ENCODE results near the gene STARD3NL. TPM values are rescaled to one million over a fixed set of nuclear protein-coding genes. Genes with fewer than 3 reads are reported as not detected.

STARD3NL gene
- total RNA-seq, 1 donor from 2014 or later, result 104 TPM

- FAIRE-seq (no peak), DNase-seq (ENCODE audit: low spot score in 2 of 2) (no peak)
Observed at GRCh38 chr7:38181111-38181510, 3.1 kb downstream of the STARD3NL start.

GRCh38 chr7:38182450-38182849 is 4.4 kb downstream of the STARD3NL start:
- FAIRE-seq (no peak), DNase-seq (ENCODE audit: low spot score in 2 of 2) (no peak)

- no peak for FAIRE-seq
- DNase-seq (ENCODE audit: low spot score in 2 of 2), result no peak
Observed at GRCh38 chr7:38185395-38186307, 7.6 kb downstream of the STARD3NL start.

- DNase-seq (ENCODE audit: low spot score in 2 of 2) (no peak), FAIRE-seq (no peak)
Observed at GRCh38 chr7:38186593-38187314, 8.7 kb downstream of the STARD3NL start.

- no peak for DNase-seq (ENCODE audit: low spot score in 2 of 2)
- no peak for FAIRE-seq
Observed at GRCh38 chr7:38187794-38188440, 9.9 kb downstream of the STARD3NL start.

- FAIRE-seq, result no peak
- no peak for DNase-seq (ENCODE audit: low spot score in 2 of 2)
Observed at GRCh38 chr7:38189231-38189938, 11.3 kb downstream of the STARD3NL start.

GRCh38 chr7:38190011-38190410 is 12.0 kb downstream of the STARD3NL start:
- FAIRE-seq (no peak), DNase-seq (ENCODE audit: low spot score in 2 of 2) (no peak)

- FAIRE-seq, result no peak
- no peak for DNase-seq (ENCODE audit: low spot score in 2 of 2)
Observed at GRCh38 chr7:38191791-38192190, 13.7 kb downstream of the STARD3NL start.

GRCh38 chr7:38192327-38192726 is 14.3 kb downstream of the STARD3NL start:
- no peak for FAIRE-seq
- no peak for DNase-seq (ENCODE audit: low spot score in 2 of 2)

GRCh38 chr7:38195804-38196595 is 18.0 kb downstream of the STARD3NL start:
- DNase-seq (ENCODE audit: low spot score in 2 of 2) (no peak), FAIRE-seq (no peak)

- DNase-seq (ENCODE audit: low spot score in 2 of 2) (no peak), FAIRE-seq (no peak)
Observed at GRCh38 chr7:38198366-38198765, 20.3 kb downstream of the STARD3NL start.

GRCh38 chr7:38199154-38199553 is 21.1 kb downstream of the STARD3NL start:
- no peak for FAIRE-seq
- DNase-seq (ENCODE audit: low spot score in 2 of 2), result no peak

- DNase-seq (ENCODE audit: low spot score in 2 of 2), result no peak
- FAIRE-seq, result no peak
Observed at GRCh38 chr7:38199782-38200181, 21.7 kb downstream of the STARD3NL start.

- DNase-seq (ENCODE audit: low spot score in 2 of 2), result no peak
- FAIRE-seq, result no peak
Observed at GRCh38 chr7:38206071-38206470, 28.0 kb downstream of the STARD3NL start.

GRCh38 chr7:38207843-38208242 is 29.8 kb downstream of the STARD3NL start:
- FAIRE-seq, result no peak
- no peak for DNase-seq (ENCODE audit: low spot score in 2 of 2)

GRCh38 chr7:38211486-38211885 is 33.4 kb downstream of the STARD3NL start:
- DNase-seq (ENCODE audit: low spot score in 2 of 2) (no peak), FAIRE-seq (no peak)

GRCh38 chr7:38211940-38212339 is 33.9 kb downstream of the STARD3NL start:
- FAIRE-seq, result no peak

GRCh38 chr7:38215115-38215514 is 37.1 kb downstream of the STARD3NL start:
- FAIRE-seq, result no peak
- DNase-seq (ENCODE audit: low spot score in 2 of 2), result no peak

More at GRCh38 chr7:38211940-38212339, 33.9 kb downstream of the STARD3NL start:
- DNase-seq (ENCODE audit: low spot score in 2 of 2), result no peak

Data from frontal cortex (tissue), 4 donors.